Gastrocnemius medialis (tissue), 4 donors: ENCODE data around the gene NUDT4. TPM values are rescaled to one million over a fixed set of nuclear protein-coding genes. Genes with fewer than 3 reads are reported as not detected.

Experiments
- ATAC-seq, 2 donors: fragments of 150-250 bp; one replicate each; pipeline ENCODE4 v1.9.1; 2016
- DNase-seq, 2 donors: peaks; one replicate each; pipeline ENCODE4 v3.0.0-alpha.2; 2019
- H3K27ac ChIP-seq, 4 donors: fragments of 200-600 bp; sonication (generic); 1 replicate in 1 of 4; 2 replicates in 3 of 4; pipeline ENCODE4 v1.5.1; 2016 to 2018; ENCODE audit warnings: mild to moderate bottlenecking in 2 of 4, moderate library complexity in 1 of 4
- H3K27me3 ChIP-seq, 3 donors: fragments of 200-600 bp; sonication (generic) in 2 of 3; 1 replicate in 1 of 3; 2 replicates in 2 of 3; pipeline versions ENCODE4 v1.5.1 to v1.6.0; 2016 to 2019; ENCODE audit warnings: mild to moderate bottlenecking in 1 of 3, moderate library complexity in 1 of 3
- H3K36me3 ChIP-seq, 2 donors: fragments of 200-600 bp; sonication (generic) in 1 of 2; one replicate each; pipeline ENCODE4 v1.5.1; 2017 to 2018
- H3K4me1 ChIP-seq, 2 donors: fragments of 200-600 bp; sonication (generic) in 1 of 2; one replicate each; pipeline ENCODE4 v1.5.1; 2016 to 2017; ENCODE audit warnings: mild to moderate bottlenecking in 2 of 2
- H3K4me3 ChIP-seq, 4 donors: fragments of 200-600 bp; sonication (generic) in 3 of 4; 1 replicate in 1 of 4; 2 replicates in 3 of 4; pipeline ENCODE4 v1.5.1; 2016 to 2019; ENCODE audit warnings: mild to moderate bottlenecking in 2 of 4
- H3K9me3 ChIP-seq, 3 donors: fragments of 200-600 bp; sonication (generic) in 2 of 3; 1 replicate in 1 of 3; 2 replicates in 2 of 3; pipeline ENCODE4 v1.5.1; 2016 to 2019
- POLR2A ChIP-seq, 2 donors: fragments of 450-650 bp; IDR thresholded peaks; one replicate each; pipeline ENCODE4 v1.6.1; 2017; ENCODE audit warnings: antibody characterized with exemption in 2 of 2, mild to moderate bottlenecking in 2 of 2, moderate library complexity in 2 of 2
- in situ Hi-C, 4 donors: fragments of 200-750 bp; cut with MboI; loops; one replicate each; pipeline versions ENCODE4 v1.15.0 to v1.8.0; 2017; ENCODE audit warnings: low sequenced_read_pairs in 4 of 4
- intact Hi-C: fragments of 100-400 bp; cut with DNase I; formaldehyde crosslinking; loops from one replicate; pipeline ENCODE4 v1.15.1; 2023; ENCODE audit warnings: low total_unique reads
- total RNA-seq, 4 donors: library from RNA; depleted of rRNA; stranded (reverse); fragments of >200 nt; gene quantifications; one replicate each; pipeline versions ENCODE4 v1.1.0 to v1.2.3, GENCODE V29; 2016
- TF ChIP-seq, protein P1 (sequence below), 5 experiments: fragments of 450-650 bp in 3 of 5; fragments of 200-600 bp in 2 of 5; sonication (generic) in 2 of 5; IDR thresholded peaks in 4 of 5; conservative IDR thresholded peaks in 1 of 5; 1 replicate in 4 of 5; 2 replicates in 1 of 5; pipeline ENCODE4 v1.5.1; 2016 to 2019; ENCODE audit warnings: antibody characterized with exemption in 5 of 5, mild to moderate bottlenecking in 3 of 5, moderate library complexity in 3 of 5

The NUDT4 gene
- total RNA-seq, 4 donors from 2014 or later, result 26.8 to 299 (median 51.1) TPM

DNA sequence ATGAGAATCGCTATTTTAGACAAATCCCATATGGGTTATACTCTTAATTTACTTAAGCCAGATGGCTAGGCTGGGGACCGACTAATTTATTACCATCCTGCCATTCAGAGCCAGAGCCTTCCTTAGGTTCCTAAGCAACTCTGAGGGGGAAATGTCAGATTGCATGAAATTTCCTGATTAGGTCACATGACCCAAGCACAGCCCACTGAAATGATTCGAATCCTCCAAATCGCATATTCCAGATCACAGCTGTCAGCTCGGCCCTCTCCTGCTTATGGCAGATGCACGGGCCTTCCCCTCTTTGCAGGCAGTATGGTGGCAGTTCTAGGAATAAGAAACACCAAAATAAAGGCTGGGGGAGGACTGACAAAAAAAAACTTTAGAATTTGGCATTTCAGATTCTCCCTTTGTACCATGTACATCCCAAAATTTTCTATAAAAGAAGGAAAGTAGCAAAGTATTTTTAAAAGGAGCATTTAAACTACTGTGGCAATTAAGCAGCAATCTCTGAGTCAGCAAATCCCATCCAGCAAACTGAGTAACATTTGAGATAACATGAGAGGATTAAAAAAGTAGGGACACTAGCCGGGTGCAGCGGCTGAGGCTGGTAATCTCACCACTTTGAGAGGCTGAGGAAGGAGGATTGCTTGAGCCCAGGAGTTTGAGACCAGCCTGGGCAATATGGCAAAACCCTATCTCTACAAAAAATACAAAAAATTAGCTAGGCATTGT lies 30.5 kb upstream of the NUDT4 start:
- Histone ChIP-seq H3K9me3 (no peaks in the 10 kb centered on the region), H3K27ac (no peak overlapping the region), H3K4me1 (no peaks in the 10 kb centered on the region), H3K4me3 (no peak overlapping the region), H3K27me3 (no peaks in the 10 kb centered on the region), H3K36me3 (no peaks in the 10 kb centered on the region)
- ATAC-seq (no peak), DNase-seq (no peak)
- TF ChIP-seq, protein P1, sequence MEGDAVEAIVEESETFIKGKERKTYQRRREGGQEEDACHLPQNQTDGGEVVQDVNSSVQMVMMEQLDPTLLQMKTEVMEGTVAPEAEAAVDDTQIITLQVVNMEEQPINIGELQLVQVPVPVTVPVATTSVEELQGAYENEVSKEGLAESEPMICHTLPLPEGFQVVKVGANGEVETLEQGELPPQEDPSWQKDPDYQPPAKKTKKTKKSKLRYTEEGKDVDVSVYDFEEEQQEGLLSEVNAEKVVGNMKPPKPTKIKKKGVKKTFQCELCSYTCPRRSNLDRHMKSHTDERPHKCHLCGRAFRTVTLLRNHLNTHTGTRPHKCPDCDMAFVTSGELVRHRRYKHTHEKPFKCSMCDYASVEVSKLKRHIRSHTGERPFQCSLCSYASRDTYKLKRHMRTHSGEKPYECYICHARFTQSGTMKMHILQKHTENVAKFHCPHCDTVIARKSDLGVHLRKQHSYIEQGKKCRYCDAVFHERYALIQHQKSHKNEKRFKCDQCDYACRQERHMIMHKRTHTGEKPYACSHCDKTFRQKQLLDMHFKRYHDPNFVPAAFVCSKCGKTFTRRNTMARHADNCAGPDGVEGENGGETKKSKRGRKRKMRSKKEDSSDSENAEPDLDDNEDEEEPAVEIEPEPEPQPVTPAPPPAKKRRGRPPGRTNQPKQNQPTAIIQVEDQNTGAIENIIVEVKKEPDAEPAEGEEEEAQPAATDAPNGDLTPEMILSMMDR (IDR thresholded peaks at IDR 0.05 in 4 of 5, conservative IDR thresholded peaks at IDR 0.05 in 1 of 5), result no peak
- no peak for TF ChIP-seq POLR2A (IDR thresholded peaks at IDR 0.05)
- in situ Hi-C loops (no loop called here), intact Hi-C loops (no loop called here)

DNA sequence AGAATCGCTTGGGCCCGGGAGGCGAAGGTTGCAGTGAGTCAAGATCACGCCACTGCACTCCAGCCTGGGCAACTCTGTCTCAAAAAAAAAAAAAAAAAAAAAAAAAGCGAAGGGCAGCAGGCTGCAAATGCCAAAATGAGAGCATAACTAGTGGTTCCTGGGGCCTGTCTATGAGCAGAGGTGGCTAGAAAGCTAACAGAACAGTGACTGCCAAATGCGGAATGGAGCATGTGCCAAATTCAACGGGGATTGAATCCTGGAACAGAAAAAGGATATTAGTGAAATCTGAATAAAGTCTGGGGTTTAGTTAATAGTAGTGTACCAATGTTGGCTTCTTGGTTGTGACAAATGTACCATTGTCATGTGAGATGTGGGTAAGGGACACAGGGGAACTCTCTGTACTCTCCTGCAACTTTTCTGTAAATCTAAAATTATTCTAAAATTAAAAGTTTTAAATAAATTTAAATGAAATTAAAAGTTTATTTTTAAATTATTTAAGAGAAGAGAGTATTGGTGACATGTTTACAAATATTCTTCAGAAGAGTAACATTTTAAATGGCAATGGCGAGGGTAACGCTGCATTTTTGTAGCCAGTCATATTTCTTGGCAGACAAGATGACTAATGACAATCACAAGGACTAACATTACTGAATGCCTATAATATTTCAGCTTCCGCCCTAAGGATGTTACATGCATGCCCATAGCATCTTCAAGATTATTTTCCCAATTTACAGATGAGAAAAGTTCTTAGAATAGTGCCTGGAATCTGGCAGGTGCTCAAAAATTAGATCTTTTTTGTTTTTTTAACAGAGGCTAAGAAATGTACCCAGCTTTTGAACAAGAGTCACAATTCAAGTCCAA lies 28.9 kb upstream of the NUDT4 start:
- ATAC-seq, result peak in 1 of 2 donors; percentile 62
- no peak for DNase-seq
- intact Hi-C loops, result no loop called here
- H3K27ac ChIP-seq, result no peak overlapping the region
- H3K4me3 ChIP-seq, result no peak overlapping the region
- H3K9me3 ChIP-seq, result no peaks in the 10 kb centered on the region
- H3K4me1 ChIP-seq, result no peaks in the 10 kb centered on the region
- H3K36me3 ChIP-seq, result no peaks in the 10 kb centered on the region
- in situ Hi-C loops, result no loop called here
- H3K27me3 ChIP-seq, result no peaks in the 10 kb centered on the region
- TF ChIP-seq, protein P1 (IDR thresholded peaks at IDR 0.05 in 4 of 5, conservative IDR thresholded peaks at IDR 0.05 in 1 of 5), result no peak
- TF ChIP-seq POLR2A (IDR thresholded peaks at IDR 0.05), result no peak

GRCh38 chr12:93351726-93352125 lies 26.0 kb upstream of the NUDT4 start:
- in situ Hi-C loops, result no loop called here

DNA sequence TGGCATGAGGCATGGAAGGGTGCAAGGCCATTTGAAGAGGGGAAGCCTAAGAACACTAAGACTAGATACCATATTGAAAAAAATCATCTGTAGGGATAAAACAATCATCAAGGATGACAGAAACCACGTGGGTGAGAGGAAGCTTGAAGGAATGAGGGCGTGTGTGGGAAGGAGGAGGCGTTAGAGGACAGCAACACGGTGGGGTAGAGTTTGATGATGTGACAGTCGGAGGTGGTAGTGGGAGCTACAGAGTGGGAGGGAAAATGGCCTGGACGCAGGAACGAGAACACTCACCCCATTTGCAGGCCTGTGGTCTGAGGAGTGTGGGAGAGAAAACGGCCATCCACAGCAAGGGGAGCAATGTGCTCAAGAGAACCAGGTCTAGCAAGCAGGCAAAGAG lies 25.4 kb upstream of the NUDT4 start:
- Histone ChIP-seq H3K27ac (no peak overlapping the region), H3K4me3 (no peak overlapping the region), H3K4me1 (no peaks in the 10 kb centered on the region), H3K27me3 (no peaks in the 10 kb centered on the region), H3K36me3 (no peaks in the 10 kb centered on the region), H3K9me3 (no peaks in the 10 kb centered on the region)
- in situ Hi-C loops, result no loop called here
- no peak for ATAC-seq
- TF ChIP-seq, protein P1 (IDR thresholded peaks at IDR 0.05 in 4 of 5, conservative IDR thresholded peaks at IDR 0.05 in 1 of 5), result no peak
- TF ChIP-seq POLR2A (IDR thresholded peaks at IDR 0.05), result no peak
- DNase-seq, result no peak
- intact Hi-C loops, result no loop called here

More at GRCh38 chr12:93351726-93352125, 26.0 kb upstream of the NUDT4 start:
- Histone ChIP-seq H3K36me3 (no peaks in the 10 kb centered on the region), H3K4me3 (no peak overlapping the region), H3K4me1 (no peaks in the 10 kb centered on the region), H3K27me3 (no peaks in the 10 kb centered on the region), H3K27ac (no peak overlapping the region), H3K9me3 (no peaks in the 10 kb centered on the region)
- intact Hi-C loops, result no loop called here
- TF ChIP-seq, protein P1 (IDR thresholded peaks at IDR 0.05 in 4 of 5, conservative IDR thresholded peaks at IDR 0.05 in 1 of 5), result no peak
- no peak for TF ChIP-seq POLR2A (IDR thresholded peaks at IDR 0.05)
- no peak for ATAC-seq
- no peak for DNase-seq
